BLaER1 (cell line): ENCODE measurements around the gene MYO3A.
A peak's percentile ranks its signal among the peaks of the same experiment; 100 is the strongest.

Source experiments
- H3K27ac ChIP-seq: shearing (Covaris generic); formaldehyde crosslinking; 2 replicates; pipeline ENCODE4 v1.8.1; 2022
- H3K27me3 ChIP-seq: shearing (Covaris generic); formaldehyde crosslinking; 2 replicates; pipeline ENCODE4 v1.8.1; 2022
- H3K36me3 ChIP-seq: shearing (Covaris generic); formaldehyde crosslinking; 2 replicates; pipeline ENCODE4 v1.8.1; 2022
- H3K4me1 ChIP-seq: shearing (Covaris generic); formaldehyde crosslinking; 2 replicates; pipeline ENCODE4 v1.8.1; 2022
- H3K4me2 ChIP-seq: shearing (Covaris generic); formaldehyde crosslinking; 2 replicates; pipeline ENCODE4 v1.8.1; 2022
- H3K4me3 ChIP-seq: shearing (Covaris generic); formaldehyde crosslinking; 2 replicates; pipeline ENCODE4 v1.8.1; 2022
- H3K9ac ChIP-seq: shearing (Covaris generic); formaldehyde crosslinking; 2 replicates; pipeline ENCODE4 v1.8.1; 2022
- H3K9me3 ChIP-seq: shearing (Covaris generic); formaldehyde crosslinking; 2 replicates; pipeline ENCODE4 v1.8.1; 2022
- H4K20me1 ChIP-seq: shearing (Covaris generic); formaldehyde crosslinking; 2 replicates; pipeline ENCODE4 v1.8.1; 2022
- Cebpa-rat ChIP-seq: shearing (Covaris generic); IDR thresholded peaks from 2 replicates; pipeline ENCODE4 v1.8.1; 2022

The MYO3A gene

DNA sequence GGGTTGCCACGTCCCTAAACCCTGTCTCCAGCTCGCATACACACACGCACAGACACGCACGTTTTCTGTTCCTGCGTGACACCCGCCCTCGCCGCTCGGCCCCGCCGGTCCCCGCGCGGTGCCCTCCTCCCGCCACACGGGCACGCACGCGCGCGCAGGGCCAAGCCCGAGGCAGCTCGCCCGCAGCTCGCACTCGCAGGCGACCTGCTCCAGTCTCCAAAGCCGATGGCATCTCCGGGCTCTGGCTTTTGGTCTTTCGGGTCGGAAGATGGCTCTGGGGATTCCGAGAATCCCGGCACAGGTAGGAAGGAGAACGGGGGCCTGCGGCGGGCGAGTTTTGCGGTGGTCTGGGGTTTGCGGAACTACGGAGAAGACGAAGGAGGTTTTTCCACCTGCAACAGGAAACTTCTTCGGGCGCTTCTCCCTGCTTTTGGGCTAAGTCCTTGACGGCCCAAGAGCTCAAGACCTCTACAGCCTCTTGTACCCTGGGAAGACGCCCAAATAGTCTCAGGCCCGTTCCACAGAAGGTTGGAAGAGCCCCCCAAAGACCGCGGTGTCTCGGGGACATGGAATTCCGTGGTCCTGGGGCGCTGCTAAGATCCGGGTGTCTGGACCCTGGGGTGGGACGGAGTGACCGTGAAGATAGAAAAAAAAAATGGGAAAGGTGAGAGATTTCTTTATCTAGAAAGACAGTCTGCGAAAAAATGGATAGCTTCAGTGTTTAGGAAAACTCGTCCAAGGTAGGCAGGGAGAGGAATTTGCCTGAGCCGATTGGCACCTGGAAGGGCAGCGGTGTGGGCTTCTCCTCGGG lies 282.8 kb downstream of the MYO3A start, which contains the start of gene GAD2:
TSS of gene GAD2 (plus strand) at position 190 of the 811 bp plus-strand sequence. CDS start at position 226, 36 bp downstream.
- Histone ChIP-seq H3K4me1 (peaks cover 45% of the 10 kb centered on the region), H3K27me3 (peaks cover 99% of the 10 kb centered on the region), H3K4me3 (peak within 1 kb of the TSS; percentile 64), H4K20me1 (peaks cover 48% of the 10 kb centered on the region), H3K9me3 (peaks cover 44% of the 10 kb centered on the region), H3K9ac (no peak within 1 kb of the TSS), H3K36me3 (no peaks in the 10 kb centered on the region), H3K4me2 (peak within 1 kb of the TSS; percentile 97), H3K27ac (no peak within 1 kb of the TSS)
- no peak for TF ChIP-seq Cebpa-rat

- Histone ChIP-seq H3K27me3 (peaks cover 99% of the 10 kb centered on the region), H3K9me3 (peaks cover 38% of the 10 kb centered on the region), H3K9ac (no peak overlapping the region), H3K4me3 (peak overlapping the region; percentile 64), H3K27ac (no peak overlapping the region), H3K4me1 (peaks cover 45% of the 10 kb centered on the region), H3K36me3 (no peaks in the 10 kb centered on the region), H3K4me2 (peak overlapping the region; percentile 97), H4K20me1 (peaks cover 48% of the 10 kb centered on the region)
- TF ChIP-seq Cebpa-rat, result no peak
Observed at GRCh38 chr10:26217396-26218086, 283.5 kb downstream of the MYO3A start.

DNA sequence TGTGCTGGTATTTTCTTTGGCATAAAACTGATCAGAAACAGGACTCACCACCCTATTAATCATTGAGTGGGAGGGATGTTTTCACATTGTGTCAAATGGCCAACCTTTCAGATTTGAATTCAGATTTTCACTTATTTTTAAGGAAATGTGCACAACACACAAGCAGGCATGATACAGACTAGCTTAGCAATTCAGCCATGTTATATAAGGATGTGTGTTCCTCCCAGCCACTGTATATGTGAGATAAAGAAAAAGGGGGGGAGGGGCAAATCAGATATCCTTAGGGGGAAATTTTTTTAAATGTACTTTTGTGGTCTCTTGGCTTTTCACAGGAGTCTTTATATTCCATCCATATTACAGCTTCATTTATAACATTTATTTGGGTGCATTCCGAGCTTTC lies 285.6 kb downstream of the MYO3A start:
- Histone ChIP-seq H3K27me3 (peaks cover 81% of the 10 kb centered on the region), H3K9me3 (peaks cover 24% of the 10 kb centered on the region), H3K4me1 (peaks cover 35% of the 10 kb centered on the region), H3K9ac (no peak overlapping the region), H4K20me1 (peaks cover 38% of the 10 kb centered on the region), H3K36me3 (no peaks in the 10 kb centered on the region), H3K4me2 (no peak overlapping the region), H3K27ac (no peak overlapping the region), H3K4me3 (no peak overlapping the region)
- no peak for TF ChIP-seq Cebpa-rat

GRCh38 chr10:26220901-26221300 lies 286.9 kb downstream of the MYO3A start:
- no peak for TF ChIP-seq Cebpa-rat
- H3K36me3 ChIP-seq, result no peaks in the 10 kb centered on the region
- H3K4me1 ChIP-seq, result peaks cover 23% of the 10 kb centered on the region
- H3K9ac ChIP-seq, result no peak overlapping the region
- H3K4me2 ChIP-seq, result no peak overlapping the region
- H3K27me3 ChIP-seq, result peaks cover 68% of the 10 kb centered on the region
- H3K9me3 ChIP-seq, result peaks cover 24% of the 10 kb centered on the region
- H4K20me1 ChIP-seq, result peaks cover 26% of the 10 kb centered on the region
- no peak overlapping the region for H3K27ac ChIP-seq
- no peak overlapping the region for H3K4me3 ChIP-seq

DNA sequence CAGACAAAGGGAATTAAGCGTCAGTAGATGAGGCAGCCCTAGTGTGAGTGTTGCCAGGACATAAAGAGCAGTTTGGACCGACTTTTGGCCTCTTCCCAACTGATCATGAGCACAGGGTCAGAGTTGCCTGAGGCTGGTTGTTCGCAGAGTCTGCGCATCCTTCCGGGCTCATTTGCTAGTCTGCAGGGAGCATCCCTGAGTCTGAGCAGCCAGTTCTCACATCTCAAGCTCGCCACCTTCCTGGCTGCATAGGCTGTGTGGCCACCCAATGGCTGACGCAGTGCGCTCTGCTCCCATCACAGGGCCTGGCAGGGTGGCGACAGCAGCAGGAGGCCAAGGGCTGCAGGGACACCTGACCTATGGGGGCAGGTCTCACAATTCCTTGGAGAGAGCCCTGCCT lies 287.5 kb downstream of the MYO3A start:
- no peak overlapping the region for H3K4me2 ChIP-seq
- H3K9ac ChIP-seq, result no peak overlapping the region
- no peak overlapping the region for H3K27ac ChIP-seq
- H3K4me3 ChIP-seq, result no peak overlapping the region
- H3K4me1 ChIP-seq, result peaks cover 16% of the 10 kb centered on the region
- no peaks in the 10 kb centered on the region for H3K36me3 ChIP-seq
- peaks cover 62% of the 10 kb centered on the region for H3K27me3 ChIP-seq
- no peak for TF ChIP-seq Cebpa-rat
- peaks cover 24% of the 10 kb centered on the region for H3K9me3 ChIP-seq
- peaks cover 20% of the 10 kb centered on the region for H4K20me1 ChIP-seq

- H3K4me3 ChIP-seq, result no peak overlapping the region
- H3K4me2 ChIP-seq, result no peak overlapping the region
- no peak overlapping the region for H3K27ac ChIP-seq
- no peak overlapping the region for H3K9ac ChIP-seq
- peaks cover 6% of the 10 kb centered on the region for H3K4me1 ChIP-seq
- peaks cover 10% of the 10 kb centered on the region for H4K20me1 ChIP-seq
- no peaks in the 10 kb centered on the region for H3K36me3 ChIP-seq
- H3K9me3 ChIP-seq, result peaks cover 23% of the 10 kb centered on the region
- H3K27me3 ChIP-seq, result peaks cover 52% of the 10 kb centered on the region
- no peak for TF ChIP-seq Cebpa-rat
Observed at GRCh38 chr10:26222563-26222962, 288.5 kb downstream of the MYO3A start.

DNA sequence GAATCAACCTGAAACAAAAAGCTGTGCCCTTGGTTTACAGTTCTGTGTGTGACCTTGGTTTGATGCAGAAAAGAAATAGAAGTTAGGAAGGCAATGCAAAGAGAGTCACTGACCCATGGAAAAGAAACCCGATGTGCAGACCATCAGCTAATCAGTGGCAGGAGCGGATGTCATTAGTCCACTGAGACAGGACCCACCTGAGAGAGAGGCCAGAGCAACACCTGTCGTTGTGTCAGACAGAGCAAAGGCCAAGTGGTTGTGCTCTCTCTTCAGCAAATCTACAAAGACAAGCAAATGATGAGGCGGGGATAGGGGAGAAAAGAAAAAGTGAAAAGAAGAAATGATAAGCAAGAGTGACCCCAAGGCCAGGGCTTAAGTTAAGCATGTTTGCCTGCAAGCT lies 291.3 kb downstream of the MYO3A start:
- no peaks in the 10 kb centered on the region for H3K4me1 ChIP-seq
- no peak overlapping the region for H3K9ac ChIP-seq
- H3K36me3 ChIP-seq, result no peaks in the 10 kb centered on the region
- peaks cover 24% of the 10 kb centered on the region for H3K27me3 ChIP-seq
- no peaks in the 10 kb centered on the region for H3K9me3 ChIP-seq
- no peak overlapping the region for H3K4me3 ChIP-seq
- H4K20me1 ChIP-seq, result no peaks in the 10 kb centered on the region
- no peak overlapping the region for H3K27ac ChIP-seq
- H3K4me2 ChIP-seq, result no peak overlapping the region
- no peak for TF ChIP-seq Cebpa-rat

GRCh38 chr10:26227786-26228185 lies 293.8 kb downstream of the MYO3A start:
- Histone ChIP-seq H3K9ac (no peak overlapping the region), H3K27ac (no peak overlapping the region), H4K20me1 (no peaks in the 10 kb centered on the region), H3K27me3 (peaks cover under 1% of the 10 kb centered on the region; the same call in 1 of the 2 replicates), H3K4me1 (no peaks in the 10 kb centered on the region), H3K9me3 (no peaks in the 10 kb centered on the region), H3K36me3 (no peaks in the 10 kb centered on the region), H3K4me3 (no peak overlapping the region), H3K4me2 (no peak overlapping the region)
- TF ChIP-seq Cebpa-rat, result no peak

DNA sequence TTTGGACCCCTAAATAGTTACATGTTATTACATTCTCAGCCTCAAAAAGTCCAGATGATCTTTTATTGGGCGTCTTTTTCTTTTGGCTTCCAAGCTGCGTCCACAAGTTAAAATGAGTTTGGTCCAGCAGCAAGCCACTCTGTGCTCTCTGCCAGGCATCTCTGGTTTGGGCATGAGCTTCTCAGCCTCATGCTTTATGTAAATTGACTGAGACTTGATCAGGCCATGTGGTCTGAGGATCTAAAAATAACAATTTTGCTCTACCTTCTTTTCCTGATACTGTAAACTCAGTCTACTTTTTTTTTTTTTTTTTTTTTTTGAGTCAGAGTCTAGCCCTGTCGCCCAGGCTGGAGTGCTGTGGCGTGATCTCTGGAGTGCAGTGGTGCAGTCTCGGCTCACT lies 298.1 kb downstream of the MYO3A start:
- Histone ChIP-seq H3K4me3 (no peak overlapping the region), H3K4me2 (no peak overlapping the region), H3K9me3 (no peaks in the 10 kb centered on the region), H4K20me1 (no peaks in the 10 kb centered on the region), H3K27me3 (no peaks in the 10 kb centered on the region), H3K36me3 (no peaks in the 10 kb centered on the region), H3K4me1 (no peaks in the 10 kb centered on the region), H3K27ac (no peak overlapping the region), H3K9ac (no peak overlapping the region)
- TF ChIP-seq Cebpa-rat, result no peak

- H3K36me3 ChIP-seq, result no peaks in the 10 kb centered on the region
- H3K9me3 ChIP-seq, result no peaks in the 10 kb centered on the region
- TF ChIP-seq Cebpa-rat, result no peak
- no peaks in the 10 kb centered on the region for H3K4me1 ChIP-seq
- no peak overlapping the region for H3K27ac ChIP-seq
- H3K27me3 ChIP-seq, result no peaks in the 10 kb centered on the region
- H4K20me1 ChIP-seq, result no peaks in the 10 kb centered on the region
- H3K4me3 ChIP-seq, result no peak overlapping the region
- no peak overlapping the region for H3K4me2 ChIP-seq
- no peak overlapping the region for H3K9ac ChIP-seq
Observed at GRCh38 chr10:26235761-26236160, 301.7 kb downstream of the MYO3A start.
